C4-2B (cell line): ENCODE results near the gene ZCCHC2.

Experiments
- H3K27ac ChIP-seq: fragments of 450-650 bp; 2 replicates; pipeline ENCODE4 v1.5.1; 2017
- ZFX ChIP-seq: fragments of 450-650 bp; IDR thresholded peaks from 2 replicates; pipeline ENCODE4 v1.6.1; 2017
- TF ChIP-seq, protein P1 (sequence below): fragments of 450-650 bp; conservative IDR thresholded peaks from 2 replicates; pipeline ENCODE4 v1.5.1; 2017; ENCODE audit warnings: mild to moderate bottlenecking

The ZCCHC2 gene

DNA sequence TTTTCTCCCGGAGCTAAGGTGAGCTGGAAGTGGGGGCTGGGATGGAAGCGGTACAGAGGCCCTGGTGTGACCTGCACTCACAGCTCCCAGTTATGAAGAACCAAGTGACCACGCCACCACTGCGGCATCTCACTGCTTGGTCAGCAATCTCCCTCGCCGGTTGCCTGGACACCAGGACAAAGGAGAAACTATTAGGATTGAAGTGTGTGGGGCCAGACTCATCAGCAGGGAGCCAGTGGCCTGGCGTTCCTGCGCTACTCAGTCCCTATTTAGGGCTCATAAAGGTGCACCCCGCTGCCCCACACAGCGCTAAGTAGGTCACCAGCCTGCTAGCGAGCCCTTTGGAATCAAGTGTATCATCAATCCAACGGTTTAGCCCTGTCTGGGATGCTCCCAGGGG, 82.9 kb downstream of the ZCCHC2 start:
- no peak for TF ChIP-seq ZFX
- TF ChIP-seq, protein P1, sequence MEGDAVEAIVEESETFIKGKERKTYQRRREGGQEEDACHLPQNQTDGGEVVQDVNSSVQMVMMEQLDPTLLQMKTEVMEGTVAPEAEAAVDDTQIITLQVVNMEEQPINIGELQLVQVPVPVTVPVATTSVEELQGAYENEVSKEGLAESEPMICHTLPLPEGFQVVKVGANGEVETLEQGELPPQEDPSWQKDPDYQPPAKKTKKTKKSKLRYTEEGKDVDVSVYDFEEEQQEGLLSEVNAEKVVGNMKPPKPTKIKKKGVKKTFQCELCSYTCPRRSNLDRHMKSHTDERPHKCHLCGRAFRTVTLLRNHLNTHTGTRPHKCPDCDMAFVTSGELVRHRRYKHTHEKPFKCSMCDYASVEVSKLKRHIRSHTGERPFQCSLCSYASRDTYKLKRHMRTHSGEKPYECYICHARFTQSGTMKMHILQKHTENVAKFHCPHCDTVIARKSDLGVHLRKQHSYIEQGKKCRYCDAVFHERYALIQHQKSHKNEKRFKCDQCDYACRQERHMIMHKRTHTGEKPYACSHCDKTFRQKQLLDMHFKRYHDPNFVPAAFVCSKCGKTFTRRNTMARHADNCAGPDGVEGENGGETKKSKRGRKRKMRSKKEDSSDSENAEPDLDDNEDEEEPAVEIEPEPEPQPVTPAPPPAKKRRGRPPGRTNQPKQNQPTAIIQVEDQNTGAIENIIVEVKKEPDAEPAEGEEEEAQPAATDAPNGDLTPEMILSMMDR, result no peak

DNA sequence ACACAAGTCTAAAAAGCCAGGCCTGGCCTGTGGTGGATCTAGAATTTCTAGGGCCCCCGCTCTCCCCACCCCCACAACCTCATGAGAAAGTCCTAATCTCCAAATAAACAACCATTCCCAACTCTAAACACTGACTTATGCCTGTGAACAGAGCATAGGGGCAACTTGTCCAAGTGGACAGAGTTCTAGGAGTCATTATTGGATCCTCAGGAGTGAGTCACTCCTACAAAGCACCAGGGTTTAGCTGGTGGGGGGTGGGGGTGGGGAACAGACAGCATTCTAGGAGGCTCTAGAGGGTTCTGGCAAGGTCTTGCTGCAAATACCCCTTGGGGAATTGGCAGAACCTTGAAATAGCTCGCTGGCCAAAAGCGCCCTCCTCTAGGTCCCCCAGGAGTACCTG, 83.3 kb downstream of the ZCCHC2 start:
- TF ChIP-seq ZFX, result no peak
- TF ChIP-seq, protein P1, result no peak

More for the DNA sequence above, 82.9 kb downstream of the ZCCHC2 start:
- H3K27ac ChIP-seq, result no peak overlapping the region

DNA sequence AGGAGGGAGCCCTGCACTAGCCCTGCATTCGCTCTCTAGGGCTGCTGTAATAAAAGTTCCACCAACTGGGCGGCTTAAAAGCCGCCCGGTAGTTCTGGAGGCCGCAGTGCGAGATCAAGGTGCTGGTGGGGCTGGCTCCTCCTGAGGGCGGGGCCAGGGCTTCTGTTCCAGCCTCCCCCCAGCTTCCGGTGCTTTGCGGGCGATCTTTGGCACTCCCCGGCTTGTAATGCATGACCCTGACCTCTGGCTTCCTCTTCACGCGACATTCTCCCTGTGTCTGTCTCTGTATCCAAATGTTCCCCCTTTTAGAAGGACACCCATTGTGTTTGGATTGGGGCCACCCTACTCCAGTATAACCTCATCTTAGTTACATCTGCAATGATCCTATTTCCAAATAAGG, 84.5 kb downstream of the ZCCHC2 start:
- no peak overlapping the region for H3K27ac ChIP-seq
- no peak for TF ChIP-seq ZFX

More for the DNA sequence above, 83.3 kb downstream of the ZCCHC2 start:
- H3K27ac ChIP-seq, result no peak overlapping the region

DNA sequence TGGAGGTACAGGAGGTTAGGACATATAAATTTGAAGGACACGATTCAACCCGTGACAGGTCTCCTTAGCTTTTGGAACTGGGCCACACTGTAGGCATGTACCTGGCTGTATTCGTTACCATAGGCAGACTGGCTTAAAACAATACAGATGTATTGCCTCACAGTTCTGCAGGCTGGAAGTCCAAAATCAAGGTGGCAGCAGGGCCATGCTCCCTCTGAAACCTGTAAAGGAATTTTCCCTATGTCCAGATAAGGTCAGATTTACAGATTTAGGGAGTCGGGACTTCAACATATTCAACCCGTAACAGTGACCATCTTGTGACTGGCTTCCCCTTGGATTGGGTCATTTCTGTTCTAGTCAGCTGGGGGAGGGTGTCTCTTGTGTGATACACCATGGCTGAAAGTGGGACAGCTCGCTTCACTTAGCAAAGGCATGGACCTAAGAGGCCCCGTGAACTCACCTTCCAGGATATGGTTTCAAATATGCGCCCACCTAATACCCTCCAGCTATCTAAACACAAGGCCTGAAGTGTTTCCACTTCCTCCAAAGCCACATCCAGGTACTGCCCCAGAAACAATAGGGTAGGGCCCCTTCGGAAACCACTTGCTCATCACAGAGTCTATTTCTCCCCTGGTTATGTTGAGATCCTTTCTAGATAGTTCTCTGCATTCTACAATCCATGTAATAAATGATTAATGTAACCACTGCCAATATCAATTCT, 85.0 kb downstream of the ZCCHC2 start:
- H3K27ac ChIP-seq, result no peak overlapping the region
- TF ChIP-seq, protein P1, result no peak
- TF ChIP-seq ZFX, result no peak

DNA sequence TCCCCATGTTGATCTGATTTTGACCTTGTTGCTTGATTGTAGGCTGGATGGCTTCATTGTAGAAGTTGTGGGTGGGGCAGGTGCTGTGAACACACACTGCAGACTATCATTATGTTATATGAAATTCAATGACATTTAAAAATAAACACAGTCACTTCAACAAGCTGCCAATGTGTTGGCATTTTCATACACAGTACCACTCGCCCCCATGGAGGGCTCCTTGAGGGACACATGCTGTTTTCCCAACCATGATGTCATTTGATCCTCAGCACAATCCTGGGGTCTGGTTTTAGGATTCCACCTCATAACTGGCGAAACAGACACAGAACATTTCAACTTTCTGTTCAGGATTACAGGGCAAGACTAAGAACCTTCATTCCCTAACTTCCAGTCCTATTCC, 86.9 kb downstream of the ZCCHC2 start:
- H3K27ac ChIP-seq, result no peak overlapping the region
- TF ChIP-seq, protein P1, result no peak
- no peak for TF ChIP-seq ZFX

DNA sequence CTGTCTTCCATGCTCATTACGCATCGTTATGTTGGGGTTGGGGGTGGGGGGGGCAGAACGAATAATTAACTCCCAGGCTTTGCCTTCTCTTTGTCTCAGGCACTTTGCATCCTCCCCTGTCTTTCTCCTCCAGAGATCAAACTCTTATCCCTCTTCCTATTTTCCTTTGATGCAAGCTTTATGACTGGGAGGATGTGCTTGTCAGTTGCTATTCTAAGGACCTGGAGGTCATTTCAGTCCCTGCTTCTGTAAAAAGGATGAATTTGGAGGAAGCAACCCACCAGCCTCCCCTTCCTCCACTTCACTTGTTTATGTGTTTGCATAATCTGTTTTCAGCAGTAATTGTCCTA, 87.5 kb downstream of the ZCCHC2 start:
- no peak for TF ChIP-seq ZFX
- TF ChIP-seq, protein P1, result no peak
- no peak overlapping the region for H3K27ac ChIP-seq

DNA sequence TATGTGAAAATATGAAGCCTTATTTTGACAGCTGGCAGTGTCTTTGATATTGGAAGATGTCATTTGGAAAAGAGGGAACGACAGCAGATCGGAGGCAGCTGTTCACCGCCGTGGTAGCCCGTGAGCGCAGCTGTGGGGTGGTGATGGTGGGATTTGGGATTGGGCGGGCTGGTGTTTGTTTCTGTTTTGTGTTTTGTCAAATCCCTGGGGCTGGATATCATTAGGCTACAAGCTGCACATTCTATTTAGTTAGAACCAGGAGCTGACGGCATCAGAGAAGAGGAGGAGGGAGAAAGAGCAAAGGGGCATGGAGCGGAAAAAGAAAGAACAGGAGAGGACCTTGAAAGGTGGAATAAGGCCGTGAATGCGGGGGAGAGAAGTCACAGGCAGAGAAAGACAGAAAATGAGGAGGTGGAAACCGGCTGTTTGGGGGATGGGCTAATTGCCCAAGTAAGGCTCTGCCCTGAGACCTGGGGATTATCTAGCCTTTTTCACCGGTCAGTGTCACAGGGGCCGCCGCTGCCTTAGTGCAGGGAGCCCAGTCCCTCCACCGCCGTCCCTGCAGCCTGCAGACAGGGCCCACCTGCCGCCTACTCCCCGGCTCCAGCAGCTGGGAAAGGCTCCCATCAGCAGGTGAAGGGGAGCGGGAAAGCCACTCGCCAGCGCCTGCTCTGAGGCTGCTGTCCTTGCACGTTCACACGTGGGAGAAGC, 88.0 kb downstream of the ZCCHC2 start:
- no peak for TF ChIP-seq ZFX
- TF ChIP-seq, protein P1, result no peak
- no peak overlapping the region for H3K27ac ChIP-seq
